Activated CD8-positive, alpha-beta memory T cell treated with anti-CD3 and anti-CD28 coated beads for 24 hours (primary cell): ENCODE results near the gene TOR2A.

Experiments used
- DNase-seq: peaks from one replicate; pipeline ENCODE4 v3.0.0-alpha.2; 2020

The TOR2A gene

GRCh38 chr9:127694890-127695720 lies 40.0 kb downstream of the TOR2A start:
- DNase-seq: no peak

- DNase-seq: no peak
Observed at GRCh38 chr9:127693697-127694096, 41.4 kb downstream of the TOR2A start.

- DNase-seq: no peak
Observed at GRCh38 chr9:127693143-127693542, 42.0 kb downstream of the TOR2A start.

- DNase-seq: no peak
Observed at GRCh38 chr9:127692071-127692470, 43.0 kb downstream of the TOR2A start.

GRCh38 chr9:127690735-127691134 lies 44.4 kb downstream of the TOR2A start:
- DNase-seq: no peak

- DNase-seq: no peak
Observed at GRCh38 chr9:127689329-127690000, 45.6 kb downstream of the TOR2A start.

- no peak for DNase-seq
Observed at GRCh38 chr9:127686461-127687393, 48.4 kb downstream of the TOR2A start.

GRCh38 chr9:127684576-127684975 lies 50.5 kb downstream of the TOR2A start:
- no peak for DNase-seq

GRCh38 chr9:127683723-127684122 lies 51.4 kb downstream of the TOR2A start:
- DNase-seq: no peak

- DNase-seq: no peak
Observed at GRCh38 chr9:127682351-127683136, 52.5 kb downstream of the TOR2A start.
